Stimulated activated naive CD8-positive, alpha-beta T cell treated with anti-CD3 and anti-CD28 coated beads, Interleukin-15, amount 100 ng/mL, for 72 hours (primary cell): ENCODE data around the gene RHBDD3.
A peak's percentile ranks its signal among the peaks of the same experiment; 100 is the strongest.

Experiments used
- ATAC-seq: fragments of 150-1000 bp; cut with Tn5 transposase; 2 replicates; pipeline ENCODE4 v1.10.0; 2021; ENCODE audit warnings: mild to moderate bottlenecking, moderate library complexity
- DNase-seq, 2 donors: peaks; one replicate each; pipeline ENCODE4 v3.0.0; 2021 to 2022
- H3K27ac Mint-ChIP-seq, 2 donors: one replicate each; pipeline ENCODE4 v1.8.0; 2022; ENCODE audit warnings: mild to moderate bottlenecking in 2 of 2, mixed read lengths in 2 of 2, moderate library complexity in 2 of 2
- H3K27me3 Mint-ChIP-seq: one replicate; pipeline ENCODE4 v1.8.0; 2022; ENCODE audit warnings: mixed read lengths
- H3K4me1 Mint-ChIP-seq: one replicate; pipeline ENCODE4 v1.8.0; 2022; ENCODE audit warnings: mild to moderate bottlenecking, mixed read lengths
- H3K4me3 Mint-ChIP-seq, 2 donors: one replicate each; pipeline ENCODE4 v1.8.0; 2022; ENCODE audit warnings: mild to moderate bottlenecking in 2 of 2, mixed read lengths in 2 of 2, moderate library complexity in 1 of 2
- H3K9me3 Mint-ChIP-seq, 2 donors: one replicate each; pipeline ENCODE4 v1.8.0; 2022; ENCODE audit warnings: mixed read lengths in 2 of 2

Gene RHBDD3

DNA sequence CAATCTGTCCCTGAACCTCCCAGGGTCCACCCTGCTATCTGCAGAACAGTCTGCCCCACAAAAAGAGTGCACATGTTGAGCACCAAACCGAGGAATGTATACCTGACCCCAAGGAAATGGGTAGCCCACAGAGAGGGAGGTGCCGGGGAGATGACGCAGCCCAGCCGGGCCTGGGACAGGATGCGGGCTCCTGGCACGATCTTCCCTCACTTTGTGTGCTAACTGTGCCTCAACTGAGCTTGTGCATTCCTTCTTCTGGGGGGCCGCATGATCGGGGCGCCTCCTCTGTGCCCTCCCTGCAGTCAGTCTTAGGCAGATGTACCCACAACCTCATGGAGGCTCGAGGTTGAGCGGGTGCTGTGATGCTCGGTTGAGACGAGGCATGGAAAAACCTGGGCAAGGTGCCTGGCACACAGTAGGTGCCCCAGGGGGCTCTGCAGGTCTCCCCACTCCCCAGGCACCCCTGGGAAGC is 41.0 kb upstream of the RHBDD3 start:
- DNase-seq (peak; percentile 28 to 71), ATAC-seq (peak; percentile 74)
- Mint-ChIP-seq H3K9me3 (no peaks in the 10 kb centered on the region), H3K4me3 (peak overlapping the region; percentile 2 to 12), H3K27ac (no peak overlapping the region), H3K27me3 (peaks cover 74% of the 10 kb centered on the region), H3K4me1 (peaks cover 67% of the 10 kb centered on the region)

DNA sequence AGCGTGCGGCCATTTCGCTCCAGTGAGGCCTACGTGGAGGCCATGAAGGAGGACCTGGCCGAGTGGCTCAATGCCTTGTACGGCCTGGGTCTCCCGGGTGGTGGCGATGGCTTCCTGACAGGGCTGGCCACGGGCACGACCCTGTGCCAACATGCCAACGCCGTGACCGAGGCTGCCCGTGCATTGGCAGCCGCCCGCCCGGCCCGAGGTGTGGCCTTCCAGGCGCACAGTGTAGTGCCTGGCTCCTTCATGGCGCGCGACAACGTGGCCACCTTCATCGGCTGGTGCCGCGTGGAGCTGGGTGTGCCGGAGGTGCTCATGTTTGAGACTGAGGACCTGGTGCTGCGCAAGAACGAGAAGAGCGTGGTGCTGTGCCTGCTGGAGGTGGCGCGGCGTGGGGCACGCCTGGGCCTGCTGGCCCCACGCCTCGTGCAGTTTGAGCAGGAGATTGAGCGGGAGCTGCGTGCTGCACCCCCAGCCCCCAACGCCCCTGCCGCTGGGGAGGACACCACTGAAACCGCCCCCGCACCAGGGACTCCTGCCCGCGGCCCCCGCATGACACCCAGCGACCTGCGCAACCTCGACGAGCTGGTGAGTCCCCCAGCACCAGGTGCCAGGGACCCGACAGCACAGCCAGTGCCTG is 40.5 kb upstream of the RHBDD3 start:
- Mint-ChIP-seq H3K4me1 (peaks cover 61% of the 10 kb centered on the region), H3K27me3 (peaks cover 69% of the 10 kb centered on the region), H3K4me3 (peak overlapping the region; percentile 2 to 12), H3K9me3 (no peaks in the 10 kb centered on the region), H3K27ac (no peak overlapping the region)
- ATAC-seq (no peak), DNase-seq (no peak)

DNA sequence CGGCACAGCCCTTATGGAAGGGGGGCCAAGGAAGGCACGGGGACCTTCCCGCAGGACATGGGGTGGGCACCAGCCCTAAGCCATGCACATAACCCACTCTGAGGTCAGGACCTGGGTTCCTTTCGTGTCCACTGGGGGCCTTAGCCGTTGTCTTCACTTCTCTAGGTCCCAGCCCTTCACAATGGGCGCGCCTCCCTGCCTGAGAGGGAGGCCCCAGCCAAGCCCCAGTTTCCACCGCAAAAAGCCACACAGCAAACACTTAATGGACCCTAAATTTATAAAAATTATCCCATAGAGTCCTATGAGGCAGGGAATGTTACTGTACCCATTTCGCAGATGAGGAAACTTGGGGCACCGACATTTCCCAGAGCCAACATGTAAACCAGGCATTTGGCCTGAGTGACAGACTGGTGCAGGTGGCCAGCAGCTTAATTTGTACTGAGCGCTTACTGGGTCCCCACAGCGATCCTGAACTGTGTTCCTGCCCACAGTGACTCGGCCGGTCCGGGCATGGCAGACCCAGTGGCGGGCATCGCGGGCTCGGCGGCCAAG is 39.9 kb upstream of the RHBDD3 start:
- no peak for DNase-seq
- Mint-ChIP-seq H3K27ac (no peak overlapping the region), H3K27me3 (peaks cover 63% of the 10 kb centered on the region), H3K4me3 (peak overlapping the region; percentile 80 to 82), H3K4me1 (peaks cover 55% of the 10 kb centered on the region), H3K9me3 (no peaks in the 10 kb centered on the region)
- ATAC-seq = no peak

DNA sequence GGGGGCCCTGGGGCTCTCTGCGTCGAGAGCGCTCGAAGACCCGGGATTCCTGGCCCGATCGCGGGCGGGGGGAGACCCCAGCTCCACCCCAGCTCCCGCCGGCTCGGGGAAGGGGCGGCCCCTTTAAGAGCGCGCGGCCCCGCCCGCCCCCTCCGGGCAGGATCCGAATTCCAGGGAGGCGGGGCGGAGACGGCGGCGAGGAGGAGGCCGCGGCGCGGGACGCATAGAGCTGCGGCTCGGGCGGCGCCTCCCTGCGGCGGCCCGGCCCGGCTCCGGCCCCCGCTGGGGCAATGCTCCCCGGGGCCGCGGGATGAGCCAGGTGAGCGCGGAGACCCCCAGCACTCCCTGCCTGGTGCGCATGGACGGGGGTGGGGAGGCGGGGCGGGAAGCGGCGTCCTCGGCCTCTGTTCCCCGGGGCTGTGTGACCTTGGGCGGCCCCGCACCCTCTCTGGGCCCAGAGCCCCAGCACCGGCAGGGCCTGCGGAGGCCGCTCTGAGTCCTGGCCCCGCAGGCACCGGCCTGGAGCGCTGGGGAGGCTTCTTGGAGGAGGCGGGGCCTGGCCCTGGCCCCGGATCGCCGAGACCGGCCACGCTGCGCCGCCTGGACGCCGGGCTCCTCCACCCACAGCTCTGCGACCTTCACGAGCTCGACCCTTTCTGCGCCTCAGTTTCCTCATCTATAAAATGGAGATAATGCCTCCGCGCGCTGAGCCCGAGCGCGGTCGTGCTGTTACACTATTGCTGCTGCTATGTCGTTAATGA is 39.2 kb upstream of the RHBDD3 start:
- Mint-ChIP-seq H3K27me3 (peaks cover 56% of the 10 kb centered on the region), H3K4me1 (peaks cover 54% of the 10 kb centered on the region), H3K4me3 (peak overlapping the region; percentile 82 to 87), H3K9me3 (no peaks in the 10 kb centered on the region), H3K27ac (no peak overlapping the region)
- ATAC-seq = peak; percentile 19
- DNase-seq = peak in 1 of 2 donors; percentile 26

DNA sequence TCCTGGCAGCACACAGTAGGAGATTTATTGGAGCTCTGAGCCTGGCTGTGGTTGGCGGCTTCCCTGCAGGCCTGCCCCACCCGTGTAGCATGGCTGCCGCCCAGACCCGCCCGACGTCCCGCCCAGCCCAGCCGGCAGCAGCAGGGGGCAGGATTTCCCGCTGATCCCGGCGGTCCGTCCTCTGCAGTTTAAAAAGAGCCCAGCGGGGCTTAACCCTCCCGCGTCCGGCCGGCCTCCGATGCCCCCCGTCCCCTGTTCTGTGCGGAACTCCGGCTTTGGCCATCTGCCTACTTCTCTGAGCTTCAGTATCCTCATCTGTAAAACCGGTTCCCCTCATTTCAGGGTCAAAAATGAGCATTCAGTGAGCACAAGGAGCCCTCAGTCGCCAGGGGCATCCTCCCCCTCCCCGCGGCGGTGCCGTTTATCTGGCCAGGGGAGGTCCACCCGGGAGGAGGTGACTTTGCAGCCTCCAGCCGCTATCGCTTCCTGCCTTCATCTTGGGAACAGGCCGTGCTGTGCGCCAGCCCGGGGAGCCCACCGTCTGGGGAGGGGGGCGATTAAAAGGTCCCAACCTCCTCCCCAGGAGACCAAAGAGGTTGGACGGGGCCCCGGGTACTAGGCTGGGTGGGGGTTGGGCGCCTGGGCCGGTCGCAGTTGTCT is 38.5 kb upstream of the RHBDD3 start, which contains the start of gene GAS2L1:
TSS of gene GAS2L1 (plus strand) at position 476 of the 660 bp plus-strand sequence. CDS start 1,456 bp downstream, outside the sequence.
- no peak within 1 kb of the TSS for H3K27ac Mint-ChIP-seq
- no peaks in the 10 kb centered on the region for H3K9me3 Mint-ChIP-seq
- H3K4me1 Mint-ChIP-seq = peaks cover 54% of the 10 kb centered on the region
- peaks cover 52% of the 10 kb centered on the region for H3K27me3 Mint-ChIP-seq
- H3K4me3 Mint-ChIP-seq = peak within 1 kb of the TSS; percentile 82 to 87
- ATAC-seq = peak; percentile 61
- DNase-seq = peak; percentile 53 to 64

DNA sequence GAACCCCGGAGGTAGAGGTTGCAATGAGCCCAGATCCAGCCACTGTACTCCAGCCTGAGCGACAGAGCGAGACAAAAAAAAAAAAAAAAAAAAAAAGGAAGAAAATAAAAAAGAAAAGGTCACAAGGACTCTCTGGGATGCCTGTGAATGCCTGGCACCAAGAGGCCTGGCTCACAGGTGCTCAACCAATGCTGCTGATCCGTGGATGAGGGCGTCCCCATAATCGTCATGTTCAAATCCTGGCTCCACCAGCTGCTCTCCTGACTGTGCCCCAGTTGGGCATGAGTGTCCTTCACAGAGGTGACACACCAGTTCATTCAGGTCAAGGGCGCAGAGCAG is 38.0 kb upstream of the RHBDD3 start:
- peaks cover 49% of the 10 kb centered on the region for H3K4me1 Mint-ChIP-seq
- no peak for DNase-seq
- no peak for ATAC-seq
- H3K27me3 Mint-ChIP-seq = peaks cover 47% of the 10 kb centered on the region
- no peak overlapping the region for H3K27ac Mint-ChIP-seq
- H3K4me3 Mint-ChIP-seq = peak overlapping the region; percentile 75 to 87
- H3K9me3 Mint-ChIP-seq = no peaks in the 10 kb centered on the region

DNA sequence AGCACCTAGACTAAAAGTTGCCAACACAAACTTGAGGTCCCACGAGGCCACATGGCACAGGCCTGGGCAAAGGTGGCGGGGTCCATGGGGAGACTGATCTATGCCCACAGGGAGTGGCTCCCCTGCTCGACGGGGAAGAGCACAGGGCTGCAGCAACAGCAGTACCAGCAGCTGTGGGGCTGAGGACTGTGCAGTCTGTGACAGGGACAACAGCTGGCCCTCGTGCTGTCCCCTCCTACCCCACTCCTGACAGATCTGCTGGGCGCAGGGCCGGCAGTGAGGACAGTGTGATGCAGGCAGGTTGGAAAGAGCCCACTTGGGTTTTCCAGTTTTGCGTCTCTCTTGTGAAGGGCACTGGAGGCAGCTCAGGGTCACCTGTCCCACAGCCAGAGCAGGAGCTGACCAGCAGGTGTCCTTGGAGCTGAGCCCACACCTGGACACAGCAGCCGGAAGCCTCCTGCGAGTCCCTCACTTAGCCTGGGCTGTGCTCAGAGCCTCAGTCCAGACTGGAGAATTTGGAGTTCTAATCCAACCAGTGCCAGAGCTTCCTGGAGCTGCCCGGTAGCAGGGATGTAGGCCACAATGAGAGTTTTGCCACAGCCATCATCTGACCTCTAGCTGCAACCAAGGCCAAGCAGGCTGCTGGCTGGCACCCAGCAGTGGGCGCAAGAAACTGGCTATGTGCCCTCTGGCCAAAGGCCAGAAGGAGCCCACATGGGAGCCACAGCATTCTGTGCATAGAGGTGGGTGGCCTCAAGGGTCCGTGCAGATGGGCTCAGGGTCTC is 35.1 kb upstream of the RHBDD3 start:
- peaks cover 35% of the 10 kb centered on the region for H3K27me3 Mint-ChIP-seq
- H3K27ac Mint-ChIP-seq = no peak overlapping the region
- no peaks in the 10 kb centered on the region for H3K9me3 Mint-ChIP-seq
- H3K4me3 Mint-ChIP-seq = no peak overlapping the region
- peaks cover 37% of the 10 kb centered on the region for H3K4me1 Mint-ChIP-seq
- DNase-seq = no peak
- ATAC-seq = no peak

DNA sequence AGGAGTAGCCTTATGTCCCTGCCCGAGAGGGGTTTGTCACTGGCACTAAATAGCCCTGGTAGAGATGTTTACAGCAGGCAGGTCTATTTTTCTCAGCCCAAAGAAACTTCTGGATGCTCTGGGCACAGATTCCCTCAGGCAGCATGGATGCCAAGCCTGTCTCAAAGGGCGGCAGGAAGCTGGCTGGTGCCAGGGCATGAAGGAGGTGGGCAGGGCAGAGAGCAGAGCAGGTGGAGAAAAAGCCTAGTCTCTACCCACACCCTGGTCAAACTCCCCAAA is 34.6 kb upstream of the RHBDD3 start:
- DNase-seq = no peak
- no peak for ATAC-seq
- Mint-ChIP-seq H3K4me3 (no peak overlapping the region), H3K9me3 (no peaks in the 10 kb centered on the region), H3K27ac (peak overlapping the region in 1 of 2 donors; percentile 20), H3K27me3 (peaks cover 30% of the 10 kb centered on the region), H3K4me1 (peaks cover 36% of the 10 kb centered on the region)

DNA sequence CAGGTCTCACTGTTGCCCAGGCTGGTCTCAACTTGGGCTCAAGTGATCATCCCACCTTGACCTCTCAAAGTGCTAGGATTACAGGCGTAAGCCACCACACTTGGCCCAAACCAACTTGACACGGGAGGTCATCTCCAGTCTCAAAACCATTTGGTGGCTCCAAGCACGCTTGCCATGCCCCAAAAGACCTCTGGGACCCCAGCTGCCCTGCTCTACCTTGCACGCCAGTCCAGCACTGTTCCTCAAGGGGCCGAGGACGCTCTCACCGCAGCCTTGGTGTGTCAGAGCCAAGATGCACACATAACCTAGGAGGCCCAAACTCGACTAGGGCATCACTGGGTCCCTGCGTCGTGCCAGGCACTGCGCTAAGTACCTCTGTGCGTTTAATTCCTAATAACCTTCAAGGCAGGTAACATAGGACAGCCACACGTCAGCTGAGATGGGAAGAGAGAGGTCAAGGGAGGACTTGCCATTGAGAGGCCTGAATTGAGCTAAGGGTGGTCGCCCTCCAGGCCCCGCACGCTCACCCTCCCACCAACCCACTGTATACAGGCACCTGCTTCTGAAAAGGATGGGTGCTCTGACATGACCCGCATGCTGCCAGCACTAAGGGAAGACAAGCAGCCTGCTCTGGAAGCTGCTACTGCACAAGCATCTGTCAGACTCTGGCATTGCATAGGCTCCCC is 34.1 kb upstream of the RHBDD3 start:
- ATAC-seq = no peak
- peaks cover 35% of the 10 kb centered on the region for H3K4me1 Mint-ChIP-seq
- no peak for DNase-seq
- H3K27me3 Mint-ChIP-seq = peaks cover 28% of the 10 kb centered on the region
- peak overlapping the region in 1 of 2 donors; percentile 20 for H3K27ac Mint-ChIP-seq
- H3K9me3 Mint-ChIP-seq = no peaks in the 10 kb centered on the region
- no peak overlapping the region for H3K4me3 Mint-ChIP-seq

DNA sequence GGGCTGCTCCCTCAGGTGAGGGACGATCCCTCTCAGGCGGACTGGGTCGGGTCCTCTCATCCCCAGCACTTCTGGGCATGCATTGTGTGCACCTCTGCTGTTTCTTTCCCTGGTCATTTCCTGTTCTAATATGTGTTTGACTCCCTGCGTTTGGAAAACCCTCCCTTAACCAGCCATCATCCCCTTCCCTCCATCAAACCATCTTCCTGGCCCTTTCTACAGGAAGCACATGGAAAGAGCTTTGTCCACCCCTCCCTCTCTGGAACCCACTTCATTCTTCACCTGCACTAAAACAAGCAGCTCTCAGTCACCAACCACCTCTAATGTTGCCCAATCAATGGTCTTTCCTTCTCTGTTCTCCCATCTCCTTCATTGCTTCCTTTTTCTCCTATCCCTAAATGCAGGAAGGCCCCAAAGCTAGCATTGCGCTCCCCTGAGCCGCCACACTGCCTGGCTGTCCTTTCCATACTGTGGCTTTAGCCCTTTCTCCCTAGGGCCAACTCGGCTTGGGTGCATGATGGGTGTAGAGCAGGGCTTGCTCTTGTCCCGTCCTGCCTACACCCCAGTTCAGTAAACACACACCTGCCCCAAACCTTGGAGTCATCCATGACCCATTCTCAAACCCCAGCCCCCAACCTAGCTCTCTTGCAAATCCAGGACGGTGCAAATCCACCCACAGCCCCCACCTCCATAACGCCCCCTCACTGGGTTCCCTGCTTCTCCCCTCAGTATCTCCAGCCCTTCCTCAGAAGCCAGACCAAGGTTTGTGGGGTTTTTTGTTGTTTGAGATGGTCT is 33.2 kb upstream of the RHBDD3 start:
- Mint-ChIP-seq H3K4me1 (peaks cover 28% of the 10 kb centered on the region), H3K27ac (peak overlapping the region in 1 of 2 donors; percentile 9), H3K27me3 (peaks cover 20% of the 10 kb centered on the region), H3K9me3 (no peaks in the 10 kb centered on the region), H3K4me3 (no peak overlapping the region)
- ATAC-seq (peak; percentile 19), DNase-seq (no peak)

DNA sequence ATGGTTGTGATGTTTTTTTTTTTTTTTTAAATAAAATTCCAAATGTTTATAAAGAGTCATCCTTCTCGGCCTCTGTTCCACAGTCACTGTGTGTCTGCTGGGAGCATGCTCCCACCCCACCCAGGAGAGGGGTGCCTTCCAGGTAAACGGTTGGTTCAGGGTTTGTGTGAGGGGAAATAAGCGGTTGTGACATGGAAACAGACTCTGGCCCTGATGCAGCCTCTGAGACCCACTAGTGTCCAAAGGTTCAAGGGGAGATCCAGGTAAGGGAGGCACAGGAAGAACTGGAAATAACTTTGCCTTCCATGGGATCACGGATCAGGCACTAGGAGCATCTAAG is 32.7 kb upstream of the RHBDD3 start:
- ATAC-seq (no peak), DNase-seq (no peak)
- H3K4me3 Mint-ChIP-seq = no peak overlapping the region
- H3K27ac Mint-ChIP-seq = no peak overlapping the region
- H3K9me3 Mint-ChIP-seq = no peaks in the 10 kb centered on the region
- H3K4me1 Mint-ChIP-seq = peaks cover 22% of the 10 kb centered on the region
- H3K27me3 Mint-ChIP-seq = peaks cover 15% of the 10 kb centered on the region

DNA sequence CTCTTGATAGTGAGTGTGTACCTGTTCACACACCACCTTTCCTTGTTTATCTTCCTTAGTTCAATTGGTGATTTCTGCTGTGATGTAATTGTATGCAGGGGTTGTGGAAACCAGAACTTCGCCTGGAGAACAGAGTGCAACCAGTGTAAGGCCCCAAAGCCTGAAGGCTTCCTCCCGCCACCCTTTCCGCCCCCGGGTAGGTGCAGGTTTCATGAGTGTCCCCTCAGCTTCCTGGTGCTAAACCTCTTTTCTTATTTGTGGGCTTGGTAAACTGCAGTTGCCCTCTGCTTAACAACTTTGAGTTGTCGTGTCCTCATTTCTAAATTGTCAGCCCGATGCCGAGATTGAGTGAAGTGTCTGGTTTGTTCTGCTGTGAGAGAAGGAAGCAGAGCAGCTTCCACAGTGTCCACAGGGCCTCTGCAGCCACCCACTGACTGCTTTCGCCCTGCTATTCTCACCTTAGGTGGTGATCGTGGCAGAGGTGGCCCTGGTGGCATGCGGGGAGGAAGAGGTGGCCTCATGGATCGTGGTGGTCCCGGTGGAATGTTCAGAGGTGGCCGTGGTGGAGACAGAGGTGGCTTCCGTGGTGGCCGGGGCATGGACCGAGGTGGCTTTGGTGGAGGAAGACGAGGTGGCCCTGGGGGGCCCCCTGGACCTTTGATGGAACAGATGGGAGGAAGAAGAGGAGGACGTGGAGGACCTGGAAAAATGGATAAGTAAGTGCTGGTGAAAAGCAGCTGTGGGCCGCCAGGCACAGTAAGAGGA is 31.5 kb upstream of the RHBDD3 start:
- H3K27ac Mint-ChIP-seq = peak overlapping the region in 1 of 2 donors; percentile 3
- no peaks in the 10 kb centered on the region for H3K9me3 Mint-ChIP-seq
- ATAC-seq = no peak
- H3K4me3 Mint-ChIP-seq = no peak overlapping the region
- DNase-seq = no peak
- peaks cover 17% of the 10 kb centered on the region for H3K4me1 Mint-ChIP-seq
- H3K27me3 Mint-ChIP-seq = peaks cover 3% of the 10 kb centered on the region

DNA sequence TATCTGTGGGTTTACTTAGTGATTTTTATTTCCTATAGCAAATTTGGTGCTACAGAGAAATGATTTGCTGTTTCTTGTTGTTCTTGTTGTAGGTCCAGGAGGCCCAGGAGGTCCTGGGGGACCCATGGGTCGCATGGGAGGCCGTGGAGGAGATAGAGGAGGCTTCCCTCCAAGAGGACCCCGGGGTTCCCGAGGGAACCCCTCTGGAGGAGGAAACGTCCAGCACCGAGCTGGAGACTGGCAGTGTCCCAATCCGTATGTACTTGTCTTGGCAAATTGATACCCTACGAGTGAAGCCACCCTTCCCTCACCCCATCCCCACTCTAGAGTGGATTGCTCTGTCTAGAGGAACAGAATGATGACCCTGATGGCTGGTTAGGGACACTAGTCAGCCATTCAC is 30.9 kb upstream of the RHBDD3 start:
- H3K4me1 Mint-ChIP-seq = peaks cover 17% of the 10 kb centered on the region
- H3K4me3 Mint-ChIP-seq = no peak overlapping the region
- H3K27ac Mint-ChIP-seq = peak overlapping the region in 1 of 2 donors; percentile 49
- ATAC-seq (no peak), DNase-seq (no peak)
- H3K9me3 Mint-ChIP-seq = no peaks in the 10 kb centered on the region
- H3K27me3 Mint-ChIP-seq = no peaks in the 10 kb centered on the region

DNA sequence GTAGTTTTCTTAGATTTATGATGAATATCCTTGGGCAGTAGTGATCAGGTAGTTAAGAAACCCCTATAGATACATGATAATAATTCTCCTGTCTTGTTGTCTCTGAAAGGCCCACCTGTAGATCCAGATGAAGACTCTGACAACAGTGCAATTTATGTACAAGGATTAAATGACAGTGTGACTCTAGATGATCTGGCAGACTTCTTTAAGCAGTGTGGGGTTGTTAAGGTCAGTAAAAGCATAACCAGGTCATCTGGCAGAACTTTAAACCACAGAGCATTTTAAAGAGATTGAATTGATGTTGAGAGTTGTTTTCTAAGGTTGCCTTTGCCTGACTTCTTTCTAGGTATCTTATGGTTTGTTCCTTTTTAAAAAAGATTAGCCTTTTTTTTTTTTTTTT is 24.6 kb upstream of the RHBDD3 start:
- peaks cover 10% of the 10 kb centered on the region for H3K4me1 Mint-ChIP-seq
- DNase-seq = no peak
- no peaks in the 10 kb centered on the region for H3K27me3 Mint-ChIP-seq
- no peaks in the 10 kb centered on the region for H3K9me3 Mint-ChIP-seq
- peak overlapping the region in 1 of 2 donors; percentile 72 for H3K27ac Mint-ChIP-seq
- no peak for ATAC-seq
- H3K4me3 Mint-ChIP-seq = no peak overlapping the region
